OCI-LY1 (cell line): Measurements from ENCODE around the gene F10.

Experiments used
- H2AFZ ChIP-seq: fragments of 200-600 bp; sonication (generic), shearing (Covaris generic); 2 replicates; pipeline ENCODE4 v1.6.0; 2014; ENCODE audit warnings: antibody characterized with exemption, mild to moderate bottlenecking, low read length
- H3F3A ChIP-seq: fragments of 200-600 bp; sonication (generic), shearing (Covaris generic); 2 replicates; pipeline ENCODE4 v1.6.0; 2014; ENCODE audit warnings: mild to moderate bottlenecking, antibody characterized with exemption, low read length, moderate library complexity; ENCODE audit not compliant: insufficient read depth
- H3K27ac ChIP-seq: fragments of 200-600 bp; sonication (generic); 2 replicates; pipeline ENCODE4 v1.5.1; 2014; ENCODE audit warnings: low read length, mixed run types, mild to moderate bottlenecking, low read depth; ENCODE audit not compliant: poor library complexity, severe bottlenecking
- H3K27me3 ChIP-seq: fragments of 200-600 bp; sonication (generic); 2 replicates; pipeline ENCODE4 v1.6.0; 2014; ENCODE audit warnings: antibody characterized with exemption, mild to moderate bottlenecking, low read length, moderate library complexity; ENCODE audit not compliant: insufficient read depth
- H3K36me3 ChIP-seq: fragments of 200-600 bp; sonication (generic); 2 replicates; pipeline ENCODE4 v1.6.1; 2014; ENCODE audit warnings: mild to moderate bottlenecking, antibody characterized with exemption, low read length, moderate library complexity, mixed read lengths; ENCODE audit not compliant: insufficient read depth
- H3K4me1 ChIP-seq: fragments of 200-600 bp; sonication (generic); 2 replicates; pipeline ENCODE4 v1.5.1; 2014; ENCODE audit warnings: mild to moderate bottlenecking, low read length, moderate library complexity; ENCODE audit not compliant: insufficient read depth, severe bottlenecking
- H3K4me2 ChIP-seq: fragments of 200-600 bp; sonication (generic), shearing (Covaris generic); 2 replicates; pipeline ENCODE4 v1.6.1; 2014; ENCODE audit warnings: low read length
- H3K4me3 ChIP-seq: fragments of 200-600 bp; sonication (generic); 2 replicates; pipeline ENCODE4 v1.5.1; 2014; ENCODE audit warnings: low read length, low read depth, mild to moderate bottlenecking, mixed read lengths; ENCODE audit not compliant: poor library complexity, severe bottlenecking
- H3K79me2 ChIP-seq: fragments of 200-600 bp; shearing (Covaris generic); 2 replicates; pipeline ENCODE4 v1.6.1; 2016; ENCODE audit warnings: mixed run types, low read length, mixed read lengths; ENCODE audit not compliant: insufficient read depth
- H3K9ac ChIP-seq: fragments of 200-600 bp; sonication (generic), shearing (Covaris generic); 2 replicates; pipeline ENCODE4 v1.6.1; 2014; ENCODE audit warnings: mild to moderate bottlenecking, low read length, mixed read lengths
- H3K9me2 ChIP-seq: fragments of 200-600 bp; sonication (generic), shearing (Covaris generic); 2 replicates; pipeline ENCODE4 v1.6.1; 2014; ENCODE audit warnings: low read depth, mild to moderate bottlenecking, low read length, mixed read lengths
- H3K9me3 ChIP-seq: fragments of 200-600 bp; shearing (Covaris generic); 2 replicates; pipeline ENCODE4 v1.6.1; 2014; ENCODE audit warnings: low read length, mixed read lengths
- H4K20me1 ChIP-seq: fragments of 200-600 bp; sonication (generic), shearing (Covaris generic); 2 replicates; pipeline ENCODE4 v1.6.0; 2016; ENCODE audit warnings: mild to moderate bottlenecking, low read length; ENCODE audit not compliant: insufficient read depth
- EZH2 ChIP-seq: fragments of 200-600 bp; sonication (generic), shearing (Covaris generic); IDR thresholded peaks from 2 replicates; pipeline ENCODE4 v1.8.0; 2017; ENCODE audit warnings: borderline replicate concordance, mixed run types, mild to moderate bottlenecking, antibody characterized with exemption, low read length, moderate library complexity, mixed read lengths
- TF ChIP-seq, protein P1 (sequence below): fragments of 200-600 bp; sonication (generic), shearing (Covaris generic); IDR thresholded peaks from 2 replicates; pipeline ENCODE4 v1.5.1; 2017; ENCODE audit warnings: mild to moderate bottlenecking, antibody characterized with exemption, low read length, moderate library complexity, mixed read lengths

The F10 gene

DNA sequence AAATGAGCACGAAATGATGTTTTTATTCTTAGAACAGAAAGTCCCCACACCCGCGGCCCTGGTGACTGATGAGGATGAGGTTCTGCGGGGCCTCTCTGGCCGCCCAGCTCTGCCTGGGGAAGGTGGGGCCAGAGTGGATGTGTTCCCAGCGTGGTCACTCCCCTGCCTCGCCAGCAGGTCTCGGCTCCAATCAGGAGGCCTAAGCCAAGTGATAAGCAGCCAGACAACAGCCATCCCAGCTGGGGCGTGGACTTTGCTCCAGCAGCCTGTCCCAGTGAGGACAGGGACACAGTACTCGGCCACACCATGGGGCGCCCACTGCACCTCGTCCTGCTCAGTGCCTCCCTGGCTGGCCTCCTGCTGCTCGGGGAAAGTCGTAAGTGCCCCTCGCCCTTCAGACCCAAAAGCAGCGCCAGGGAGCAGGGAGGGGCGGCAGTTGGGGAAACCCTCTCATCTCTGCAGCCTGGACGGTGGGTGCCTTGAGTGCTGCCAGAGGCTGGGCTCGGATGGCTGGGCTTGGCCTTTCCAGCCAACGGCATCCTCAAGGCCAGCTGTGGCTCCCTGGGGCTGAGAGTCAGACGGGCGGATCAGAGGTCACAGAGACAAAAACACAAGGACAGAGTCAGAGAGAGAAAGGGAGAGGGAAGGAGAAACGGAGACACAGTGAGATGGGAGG is at the start of gene F10:
TSS of gene F10 (plus strand) at position 250 of the 676 bp plus-strand sequence. CDS start at position 307, 57 bp downstream.
- Histone ChIP-seq H3K4me2 (no peak within 1 kb of the TSS), H3K79me2 (no peaks in the 10 kb centered on the region), H3K9me3 (no peaks in the 10 kb centered on the region), H3K4me1 (no peaks in the 10 kb centered on the region), H3K27ac (no peak within 1 kb of the TSS), H3K9me2 (no peaks in the 10 kb centered on the region), H4K20me1 (no peaks in the 10 kb centered on the region), H2AFZ (no peak within 1 kb of the TSS), H3K4me3 (no peak within 1 kb of the TSS), H3K36me3 (no peaks in the 10 kb centered on the region), H3F3A (no peaks in the 10 kb centered on the region), H3K9ac (no peak within 1 kb of the TSS), H3K27me3 (peaks cover 7% of the 10 kb centered on the region; the same call in 1 of the 2 replicates)
- TF ChIP-seq, protein P1, sequence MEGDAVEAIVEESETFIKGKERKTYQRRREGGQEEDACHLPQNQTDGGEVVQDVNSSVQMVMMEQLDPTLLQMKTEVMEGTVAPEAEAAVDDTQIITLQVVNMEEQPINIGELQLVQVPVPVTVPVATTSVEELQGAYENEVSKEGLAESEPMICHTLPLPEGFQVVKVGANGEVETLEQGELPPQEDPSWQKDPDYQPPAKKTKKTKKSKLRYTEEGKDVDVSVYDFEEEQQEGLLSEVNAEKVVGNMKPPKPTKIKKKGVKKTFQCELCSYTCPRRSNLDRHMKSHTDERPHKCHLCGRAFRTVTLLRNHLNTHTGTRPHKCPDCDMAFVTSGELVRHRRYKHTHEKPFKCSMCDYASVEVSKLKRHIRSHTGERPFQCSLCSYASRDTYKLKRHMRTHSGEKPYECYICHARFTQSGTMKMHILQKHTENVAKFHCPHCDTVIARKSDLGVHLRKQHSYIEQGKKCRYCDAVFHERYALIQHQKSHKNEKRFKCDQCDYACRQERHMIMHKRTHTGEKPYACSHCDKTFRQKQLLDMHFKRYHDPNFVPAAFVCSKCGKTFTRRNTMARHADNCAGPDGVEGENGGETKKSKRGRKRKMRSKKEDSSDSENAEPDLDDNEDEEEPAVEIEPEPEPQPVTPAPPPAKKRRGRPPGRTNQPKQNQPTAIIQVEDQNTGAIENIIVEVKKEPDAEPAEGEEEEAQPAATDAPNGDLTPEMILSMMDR, result no peak
- no peak for TF ChIP-seq EZH2

DNA sequence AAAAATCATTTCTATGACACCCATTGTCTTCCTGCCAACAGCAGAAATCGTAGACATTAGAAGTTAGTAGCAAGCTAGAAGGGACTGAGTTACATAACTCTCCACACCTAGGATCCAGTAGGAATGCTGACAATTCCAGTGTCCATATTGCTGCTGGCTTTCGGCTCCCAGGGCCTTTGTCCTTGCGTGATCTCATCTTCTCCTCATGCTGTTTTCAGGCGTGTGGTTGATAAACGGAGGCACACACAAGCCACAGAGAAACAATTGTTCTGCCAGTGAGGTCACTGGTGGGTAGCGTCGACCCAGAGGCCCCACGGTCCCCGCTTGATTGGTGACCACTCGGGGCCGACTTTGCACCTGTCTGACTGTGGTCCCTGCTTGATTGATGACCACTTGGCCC is 48.7 kb upstream of the F10 start:
- Histone ChIP-seq H3K27ac (no peak overlapping the region), H3K27me3 (no peaks in the 10 kb centered on the region; the same call in 1 of the 2 replicates), H3K4me3 (no peak overlapping the region), H3K4me1 (no peaks in the 10 kb centered on the region), H3K9me2 (no peaks in the 10 kb centered on the region), H4K20me1 (no peaks in the 10 kb centered on the region), H3K4me2 (no peak overlapping the region), H3K79me2 (no peaks in the 10 kb centered on the region), H2AFZ (no peak overlapping the region), H3K9ac (no peak overlapping the region), H3F3A (no peaks in the 10 kb centered on the region), H3K9me3 (no peaks in the 10 kb centered on the region), H3K36me3 (no peaks in the 10 kb centered on the region)
- TF ChIP-seq, protein P1, result no peak
- TF ChIP-seq EZH2, result no peak

- H3K9ac ChIP-seq, result no peak overlapping the region
- no peaks in the 10 kb centered on the region; the same call in 1 of the 2 replicates for H3K27me3 ChIP-seq
- TF ChIP-seq EZH2, result no peak
- TF ChIP-seq, protein P1, result no peak
- H2AFZ ChIP-seq, result no peak overlapping the region
- H3K9me2 ChIP-seq, result no peaks in the 10 kb centered on the region
- no peaks in the 10 kb centered on the region for H3K4me1 ChIP-seq
- no peak overlapping the region for H3K4me2 ChIP-seq
- no peak overlapping the region for H3K27ac ChIP-seq
- H3K36me3 ChIP-seq, result no peaks in the 10 kb centered on the region
- H4K20me1 ChIP-seq, result no peaks in the 10 kb centered on the region
- no peaks in the 10 kb centered on the region for H3K79me2 ChIP-seq
- no peak overlapping the region for H3K4me3 ChIP-seq
- no peaks in the 10 kb centered on the region for H3F3A ChIP-seq
- no peaks in the 10 kb centered on the region for H3K9me3 ChIP-seq
Measured at GRCh38 chr13:113074401-113074800, 48.2 kb upstream of the F10 start.
